ENCODE measurements around the gene ORC3.
"Not testable (repeated sequence)": the region's sequence is repeated elsewhere in the genome, so short reads cannot be mapped to it uniquely, and the experiment has no call there.

The ORC3 gene

GRCh38 chr6:87697581-87698546 is 107.9 kb downstream of the ORC3 start:
- DNase-seq (ENCODE audit: low spot score), result no peak

- no peak for DNase-seq (ENCODE audit: low spot score)
These were observed 108.6 kb downstream of the ORC3 start for GRCh38 chr6:87698547-87699006.

GRCh38 chr6:87699576-87699975 is 109.6 kb downstream of the ORC3 start:
- no peak for DNase-seq (ENCODE audit: low spot score)

GRCh38 chr6:87700397-87701343 is 110.7 kb downstream of the ORC3 start:
- DNase-seq (ENCODE audit: low spot score), result peak; percentile 45

GRCh38 chr6:87701344-87701675 is 111.4 kb downstream of the ORC3 start:
- no peak for DNase-seq (ENCODE audit: low spot score)

GRCh38 chr6:87701676-87702588 is 112.0 kb downstream of the ORC3 start, which contains the start of gene AKIRIN2:
Gene AKIRIN2, minus strand, starts transcription at chr6:87702233. Its CDS starts 549 bp downstream, at chr6:87701684.
- DNase-seq (ENCODE audit: low spot score), result peak; percentile 97

- no peak for DNase-seq (ENCODE audit: low spot score)
These were observed 112.6 kb downstream of the ORC3 start for GRCh38 chr6:87702589-87702945.

GRCh38 chr6:87703039-87703438 is 113.1 kb downstream of the ORC3 start:
- DNase-seq (ENCODE audit: low spot score), result not testable (repeated sequence)

GRCh38 chr6:87705070-87705691 is 115.2 kb downstream of the ORC3 start:
- no peak for DNase-seq (ENCODE audit: low spot score)

GRCh38 chr6:87706187-87706966 is 116.4 kb downstream of the ORC3 start:
- DNase-seq (ENCODE audit: low spot score), result no peak

- DNase-seq (ENCODE audit: low spot score), result not testable (repeated sequence)
These were observed 118.9 kb downstream of the ORC3 start for GRCh38 chr6:87708581-87709427.

GRCh38 chr6:87710090-87710489 is 120.2 kb downstream of the ORC3 start:
- no peak for DNase-seq (ENCODE audit: low spot score)

- DNase-seq (ENCODE audit: low spot score), result not testable (repeated sequence)
These were observed 122.8 kb downstream of the ORC3 start for GRCh38 chr6:87712713-87713112.

GRCh38 chr6:87714093-87714842 is 124.3 kb downstream of the ORC3 start:
- no peak for DNase-seq (ENCODE audit: low spot score)
